K562 (cell line): ENCODE data around the gene ZNF385C. TPM values are rescaled to one million over a fixed set of nuclear protein-coding genes. Genes with fewer than 3 reads are reported as not detected.

Source experiments
- ATAC-seq: fragments of 200-7000 bp; cut with Tn5 transposase; 3 replicates; pipeline ENCODE4 v1.9.1; 2020; ENCODE audit warnings: moderate library complexity
- BruUV-seq: library from RNA; stranded (reverse); fragments of 400-500 nt; replicated peaks from 2 replicates; lab custom pipeline; 2021; lab: Mats Ljungman, UMichigan
- CTCF ChIA-PET: fragments of 300-600 bp; formaldehyde crosslinking; extraction: SDS; loops from one replicate; lab custom pipeline; 2021; ENCODE audit warnings: low intra/inter-chr PET ratio; lab: Yijun Ruan, JAX
- POLR2A ChIA-PET: fragments of 300-600, 350-650 bp; sonication (Branson Sonifier 250); formaldehyde crosslinking; extraction: SDS; loops from one replicate; lab custom pipeline; 2021; ENCODE audit warnings: antibody characterized with exemption, inconsistent platforms; lab: Yijun Ruan, JAX
- DNase-seq, 4 experiments: peaks; one replicate each; pipeline versions ENCODE4 v3.0.0 to v3.0.0-alpha.2; 2011 to 2018; ENCODE audit warnings: low spot score in 3 of 4, mixed read lengths in 3 of 4; ENCODE audit errors: extremely low read depth in 1 of 4
- FAIRE-seq: peaks from 2 replicates; lab custom pipeline; 2011; peaks lifted over from hg19 to GRCh38; lab: Jason Lieb, UNC
- H2AFZ ChIP-seq: 2 replicates; pipeline ENCODE4 v1.6.0; 2011; ENCODE audit warnings: low read depth, low read length, control low read depth, inconsistent platforms
- H3K27ac ChIP-seq: fragments of 200-600 bp; 3 replicates; pipeline ENCODE4 v1.8.0; 2011; ENCODE audit warnings: low read depth, mild to moderate bottlenecking, control low read depth, inconsistent platforms, low read length, moderate library complexity, mixed read lengths; ENCODE audit errors: extremely low read depth
- H3K27me3 ChIP-seq, 2 experiments: fragments of 300-600 bp in 1 of 2; 2 replicates in 1 of 2; 3 replicates in 1 of 2; pipeline versions ENCODE4 v1.6.0 to v1.8.0; 2011; ENCODE audit warnings: inconsistent platforms in 2 of 2, low read length in 2 of 2, mild to moderate bottlenecking in 1 of 2, mixed read lengths in 1 of 2, moderate library complexity in 1 of 2; ENCODE audit not compliant: control insufficient read depth in 2 of 2, insufficient read depth in 2 of 2
- H3K36me3 ChIP-seq: fragments of 300-600 bp; 3 replicates; pipeline ENCODE4 v1.8.0; 2011; ENCODE audit warnings: mild to moderate bottlenecking, low read length, inconsistent platforms; ENCODE audit not compliant: control insufficient read depth, insufficient read depth
- H3K4me1 ChIP-seq, 2 experiments: fragments of 200-600 bp in 1 of 2; replicated peaks in 1 of 2; 2 replicates in 1 of 2; 3 replicates in 1 of 2; pipeline versions ENCODE4 v1.5.1 to v1.8.0; 2011; ENCODE audit warnings: inconsistent platforms in 2 of 2, low read length in 2 of 2, mild to moderate bottlenecking in 1 of 2, mixed read lengths in 1 of 2, moderate library complexity in 1 of 2; ENCODE audit not compliant: control insufficient read depth in 2 of 2, insufficient read depth in 2 of 2
- H3K4me2 ChIP-seq: 2 replicates; pipeline ENCODE4 v1.6.1; 2011; ENCODE audit warnings: low read length, control low read depth, inconsistent platforms, mixed read lengths; ENCODE audit not compliant: insufficient read depth
- H3K4me3 ChIP-seq: fragments of 200-600 bp; sonication (generic), shearing (Covaris generic); 2 replicates; pipeline ENCODE4 v1.5.1; 2016; ENCODE audit warnings: control low read depth, inconsistent platforms
- H3K79me2 ChIP-seq: fragments of 200-600 bp; 3 replicates; pipeline ENCODE4 v1.8.0; 2011; ENCODE audit warnings: low read length, inconsistent platforms; ENCODE audit not compliant: control insufficient read depth, insufficient read depth
- H3K9ac ChIP-seq, 2 experiments: 2 replicates each; pipeline versions ENCODE4 v1.6.0 to v1.6.1; 2011; ENCODE audit warnings: low read depth in 2 of 2, low read length in 2 of 2, control low read depth in 1 of 2, inconsistent platforms in 1 of 2, mild to moderate bottlenecking in 1 of 2, mixed read lengths in 1 of 2; ENCODE audit not compliant: insufficient read depth in 1 of 2
- H3K9me1 ChIP-seq: one replicate; pipeline ENCODE4 v1.6.0; 2011; ENCODE audit warnings: inconsistent platforms, mild to moderate bottlenecking, low read length, moderate library complexity; ENCODE audit not compliant: control insufficient read depth, insufficient read depth
- H3K9me3 ChIP-seq: replicated peaks from 2 replicates; pipeline ENCODE4 v1.5.1; 2011; ENCODE audit warnings: low read depth, low read length, inconsistent platforms; ENCODE audit not compliant: control insufficient read depth, insufficient read depth
- H4K20me1 ChIP-seq: replicated peaks from 2 replicates; pipeline ENCODE4 v1.6.1; 2011; ENCODE audit warnings: low read length, inconsistent platforms, mixed read lengths; ENCODE audit not compliant: control insufficient read depth, insufficient read depth
- WGBS: fragments of 100-300 bp; shearing (Covaris generic); methylation state at CpG from one replicate; pipeline ENCODE4 v1.1.6; 2016; ENCODE audit warnings: low coverage, mixed read lengths; ENCODE audit not compliant: insufficient coverage; ENCODE audit errors: missing lambda C conversion rate; 5-methylcytosine and 5-hydroxymethylcytosine counted together
- in situ Hi-C: fragments of 300-500 bp; cut with MboI; formaldehyde crosslinking; loops from 4 replicates; pipeline ENCODE4 v1.15.0; 2018; ENCODE audit warnings: inconsistent platforms, mixed read lengths
- intact Hi-C: fragments of 100-400 bp; cut with micrococcal nuclease; formaldehyde crosslinking; loops from 2 replicates; pipeline ENCODE4 v1.14.2; 2022
- polyA plus RNA-seq, 8 experiments: library from polyadenylated mRNA; depleted of rRNA in 4 of 8; stranded (reverse) in 5 of 8; unstranded in 3 of 8; fragments of >200 nt; fragmentation: Nextera tagmentation in 2 of 8; fragmentation: Illumina TruSeq in 1 of 8; extraction: Ambion mirVana in 2 of 8; extraction: Trizol in 1 of 8; gene quantifications; 2 replicates each; pipeline versions ENCODE4 v1.2.1 to v1.2.3, GENCODE V29; 2011 to 2014; ENCODE audit warnings: inconsistent platforms in 1 of 8, missing spikeins in 1 of 8
- total RNA-seq, 7 experiments: library from RNA; depleted of rRNA in 6 of 7; stranded (reverse); fragments of >200 nt in 6 of 7; fragmentation: Illumina TruSeq in 2 of 7; extraction: Trizol in 2 of 7; gene quantifications; 2 replicates each; pipeline versions ENCODE4 v1.2.1 to v1.2.3, GENCODE V29; 2011 to 2021; ENCODE audit warnings: low replicate concordance in 1 of 7
- TF ChIP-seq, protein P1 (sequence below): fragments of 250-450 bp; sonication (Bioruptor Pico); IDR thresholded peaks from 2 replicates; pipeline ENCODE4 v1.5.0; 2020; ENCODE audit warnings: mild to moderate bottlenecking
- TF ChIP-seq, protein P2 (sequence below): sonication (generic); formaldehyde crosslinking; IDR thresholded peaks from 2 replicates; pipeline ENCODE4 v1.9.0; 2022; ENCODE audit warnings: mild to moderate bottlenecking, missing genetic modification reagents
- TF ChIP-seq, protein P3 (sequence below): sonication (generic); formaldehyde crosslinking; IDR thresholded peaks from 2 replicates; pipeline ENCODE4 v1.5.0; 2020; ENCODE audit warnings: missing genetic modification reagents

The ZNF385C gene
- total and polyA plus RNA-seq, 9 of the 15 experiments (the other 6 are each of a cell fraction or from before 2014, with no cell fraction given) = 0.03 to 0.35 (median 0.18) TPM; not detected in 1

DNA sequence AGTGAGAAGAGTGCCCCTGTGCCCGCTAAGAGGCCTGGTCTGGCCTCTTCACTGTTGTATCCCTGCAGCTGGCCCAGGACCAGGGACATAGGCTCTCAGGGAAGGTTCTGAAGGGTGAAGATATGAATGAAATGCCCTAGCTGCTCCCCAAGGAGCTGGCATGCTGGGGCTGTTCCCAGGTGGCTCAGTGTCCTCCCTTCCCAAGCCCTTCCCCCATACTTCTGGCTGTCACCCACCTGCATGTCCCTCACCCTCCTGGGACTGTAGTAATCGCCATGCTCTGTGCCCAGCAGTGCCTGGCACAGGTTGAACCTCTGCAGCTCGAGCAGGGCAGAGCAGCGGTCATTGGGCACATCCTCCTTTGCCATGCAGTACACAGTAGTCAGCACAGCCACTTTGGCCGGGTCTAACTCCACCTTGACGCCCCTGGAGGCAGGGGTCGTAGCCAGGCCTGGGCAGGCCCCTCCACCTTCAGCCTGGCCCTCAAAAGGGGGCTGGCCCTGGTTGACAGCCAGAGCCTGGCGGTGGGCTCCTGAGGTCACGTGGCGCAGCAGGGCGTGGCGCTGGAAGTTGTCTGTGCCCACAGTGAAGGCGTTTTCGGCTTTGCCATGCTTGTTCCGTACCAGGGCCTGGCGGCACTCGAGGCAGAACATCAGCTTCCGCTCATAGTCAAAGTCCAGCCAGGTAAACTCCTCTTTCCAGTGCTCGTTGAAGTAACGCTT lies 55.5 kb downstream of the ZNF385C start:
- Histone ChIP-seq H3K4me1 (peaks cover 0 to 19% of the 10 kb centered on the region in 2 experiments; a peak in 2 of 5 replicates), H3K9me3 (no peaks in the 10 kb centered on the region), H3K4me2 (no peak overlapping the region), H3K36me3 (no peaks in the 10 kb centered on the region), H3K79me2 (no peaks in the 10 kb centered on the region), H4K20me1 (no peaks in the 10 kb centered on the region)
- 43% methylated on average over 20 of the region's 20 CpGs for WGBS
- ChIA-PET CTCF (no interaction called here), POLR2A (interaction anchor here (0.6 kb wide), 1 partner anchor 296 kb away, joined by 3 read pairs; no protein-coding TSS in a partner anchor)
- no peak for FAIRE-seq
- TF ChIP-seq, protein P1, sequence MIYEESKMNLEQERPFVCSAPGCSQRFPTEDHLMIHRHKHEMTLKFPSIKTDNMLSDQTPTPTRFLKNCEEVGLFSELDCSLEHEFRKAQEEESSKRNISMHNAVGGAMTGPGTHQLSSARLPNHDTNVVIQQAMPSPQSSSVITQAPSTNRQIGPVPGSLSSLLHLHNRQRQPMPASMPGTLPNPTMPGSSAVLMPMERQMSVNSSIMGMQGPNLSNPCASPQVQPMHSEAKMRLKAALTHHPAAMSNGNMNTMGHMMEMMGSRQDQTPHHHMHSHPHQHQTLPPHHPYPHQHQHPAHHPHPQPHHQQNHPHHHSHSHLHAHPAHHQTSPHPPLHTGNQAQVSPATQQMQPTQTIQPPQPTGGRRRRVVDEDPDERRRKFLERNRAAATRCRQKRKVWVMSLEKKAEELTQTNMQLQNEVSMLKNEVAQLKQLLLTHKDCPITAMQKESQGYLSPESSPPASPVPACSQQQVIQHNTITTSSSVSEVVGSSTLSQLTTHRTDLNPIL (CRISPR knock-in tag) = no peak
- TF ChIP-seq, protein P2, sequence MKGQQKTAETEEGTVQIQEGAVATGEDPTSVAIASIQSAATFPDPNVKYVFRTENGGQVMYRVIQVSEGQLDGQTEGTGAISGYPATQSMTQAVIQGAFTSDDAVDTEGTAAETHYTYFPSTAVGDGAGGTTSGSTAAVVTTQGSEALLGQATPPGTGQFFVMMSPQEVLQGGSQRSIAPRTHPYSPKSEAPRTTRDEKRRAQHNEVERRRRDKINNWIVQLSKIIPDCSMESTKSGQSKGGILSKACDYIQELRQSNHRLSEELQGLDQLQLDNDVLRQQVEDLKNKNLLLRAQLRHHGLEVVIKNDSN (CRISPR knock-in tag) = peak; percentile 26; the same call in 1 of the 2 replicates
- TF ChIP-seq, protein P3, sequence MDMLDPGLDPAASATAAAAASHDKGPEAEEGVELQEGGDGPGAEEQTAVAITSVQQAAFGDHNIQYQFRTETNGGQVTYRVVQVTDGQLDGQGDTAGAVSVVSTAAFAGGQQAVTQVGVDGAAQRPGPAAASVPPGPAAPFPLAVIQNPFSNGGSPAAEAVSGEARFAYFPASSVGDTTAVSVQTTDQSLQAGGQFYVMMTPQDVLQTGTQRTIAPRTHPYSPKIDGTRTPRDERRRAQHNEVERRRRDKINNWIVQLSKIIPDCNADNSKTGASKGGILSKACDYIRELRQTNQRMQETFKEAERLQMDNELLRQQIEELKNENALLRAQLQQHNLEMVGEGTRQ (CRISPR knock-in tag) = peak; percentile 57
- TF ChIP-seq, all 486 proteins: peak for 2
- intact Hi-C loops (no loop called here), in situ Hi-C loops (no loop called here)
- peaks cover 0 to 2% of the 10 kb centered on the region in 2 experiments; a peak in 1 of 5 replicates for H3K27me3 ChIP-seq
- H3K9me1 ChIP-seq = no peaks in the 10 kb centered on the region
- peak overlapping the region in 1 of 2 experiments; percentile 35; a peak in 1 of 4 replicates for H3K9ac ChIP-seq
- no TSS peak for BruUV-seq
- no peak for DNase-seq
- ATAC-seq = no peak
- H3K27ac ChIP-seq = no peak overlapping the region
- H2AFZ ChIP-seq = no peak overlapping the region
- no peak overlapping the region for H3K4me3 ChIP-seq
